ENCODE measurements around the gene CEBPZ.
A peak's percentile ranks its signal among the peaks of the same experiment; 100 is the strongest.
"Not testable (repeated sequence)": the region's sequence is repeated elsewhere in the genome, so short reads cannot be mapped to it uniquely, and the experiment has no call there.

The CEBPZ gene

GRCh38 chr2:37231241-37232130 lies at the start of gene CEBPZ, which contains the start of gene NDUFAF7:
Gene CEBPZ, minus strand, starts transcription at chr2:37231596. Its CDS starts 29 bp downstream, at chr2:37231567.
Gene NDUFAF7, plus strand, starts transcription at chr2:37231658. Its CDS starts 48 bp downstream, at chr2:37231706.
- peak; percentile 67 to 68 for DNase-seq (ENCODE audit: low read depth in 2 of 2, low spot score in 1 of 2)

- DNase-seq (ENCODE audit: low read depth in 2 of 2, low spot score in 1 of 2) = no peak
These were observed 44.9 kb upstream of the CEBPZ start for GRCh38 chr2:37276291-37276690.

- DNase-seq (ENCODE audit: low read depth in 2 of 2, low spot score in 1 of 2) = no peak
These were observed 43.1 kb upstream of the CEBPZ start for GRCh38 chr2:37274359-37274965.

- DNase-seq (ENCODE audit: low read depth in 2 of 2, low spot score in 1 of 2) = no peak
These were observed 40.1 kb upstream of the CEBPZ start for GRCh38 chr2:37271376-37272067.

GRCh38 chr2:37268111-37268510 lies 36.7 kb upstream of the CEBPZ start:
- no peak for DNase-seq (ENCODE audit: low read depth in 2 of 2, low spot score in 1 of 2)

- no peak for DNase-seq (ENCODE audit: low read depth in 2 of 2, low spot score in 1 of 2)
These were observed 36.3 kb upstream of the CEBPZ start for GRCh38 chr2:37267685-37268084.

GRCh38 chr2:37263839-37264238 lies 32.4 kb upstream of the CEBPZ start:
- no peak for DNase-seq (ENCODE audit: low read depth in 2 of 2, low spot score in 1 of 2)

- no peak for DNase-seq (ENCODE audit: low read depth in 2 of 2, low spot score in 1 of 2)
These were observed 31.1 kb upstream of the CEBPZ start for GRCh38 chr2:37262522-37262921.

- no peak for DNase-seq (ENCODE audit: low read depth in 2 of 2, low spot score in 1 of 2)
These were observed 19.7 kb upstream of the CEBPZ start for GRCh38 chr2:37250869-37251740.

GRCh38 chr2:37246205-37246604 lies 14.8 kb upstream of the CEBPZ start:
- DNase-seq (ENCODE audit: low read depth in 2 of 2, low spot score in 1 of 2) = no peak

- no peak for DNase-seq (ENCODE audit: low read depth in 2 of 2, low spot score in 1 of 2)
These were observed 13.4 kb upstream of the CEBPZ start for GRCh38 chr2:37244755-37245154.

GRCh38 chr2:37244017-37244416 lies 12.6 kb upstream of the CEBPZ start:
- no peak for DNase-seq (ENCODE audit: low read depth in 2 of 2, low spot score in 1 of 2)

GRCh38 chr2:37243435-37243834 lies 12.0 kb upstream of the CEBPZ start:
- DNase-seq (ENCODE audit: low read depth in 2 of 2, low spot score in 1 of 2) = no peak

GRCh38 chr2:37232131-37232933 lies 936 bp upstream of the CEBPZ start:
- DNase-seq (ENCODE audit: low read depth in 2 of 2, low spot score in 1 of 2) = no peak

GRCh38 chr2:37230581-37230980 lies 815 bp downstream of the CEBPZ start:
- DNase-seq (ENCODE audit: low read depth in 2 of 2, low spot score in 1 of 2) = no peak

- DNase-seq (ENCODE audit: low read depth in 2 of 2, low spot score in 1 of 2) = no peak
These were observed 2.6 kb downstream of the CEBPZ start for GRCh38 chr2:37228788-37229187.

GRCh38 chr2:37226863-37227262 lies 4.5 kb downstream of the CEBPZ start:
- DNase-seq (ENCODE audit: low read depth in 2 of 2, low spot score in 1 of 2) = no peak

GRCh38 chr2:37225129-37225528 lies 6.3 kb downstream of the CEBPZ start:
- not testable (repeated sequence) for DNase-seq (ENCODE audit: low read depth in 2 of 2, low spot score in 1 of 2)

- DNase-seq (ENCODE audit: low read depth in 2 of 2, low spot score in 1 of 2) = no peak
These were observed 7.3 kb downstream of the CEBPZ start for GRCh38 chr2:37224063-37224462.

GRCh38 chr2:37223131-37223530 lies 8.3 kb downstream of the CEBPZ start:
- no peak for DNase-seq (ENCODE audit: low read depth in 2 of 2, low spot score in 1 of 2)

Measured in stimulated activated CD8-positive, alpha-beta memory T cell treated with anti-CD3 and anti-CD28 coated beads, Interleukin-4, amount 100 ng/mL, for 1 hour (primary cell).